Effector CD8-positive, alpha-beta T cell (primary cell): ENCODE results near the gene BEST1.

Experiments used
- DNase-seq: peaks from one replicate; lab custom pipeline; 2025; lab: John Stamatoyannopoulos, UW

Gene BEST1

GRCh38 chr11:61916737-61917333 lies 33.3 kb upstream of the BEST1 start:
- DNase-seq, result no peak

GRCh38 chr11:61917334-61918109 lies 32.6 kb upstream of the BEST1 start, which contains the start of gene RAB3IL1:
RAB3IL1 (minus strand) TSS chr11:61917566; CDS start chr11:61917367, 199 bp downstream.
- no peak for DNase-seq

GRCh38 chr11:61918251-61918937 lies 31.8 kb upstream of the BEST1 start:
- DNase-seq, result no peak

GRCh38 chr11:61918938-61919704 lies 31.0 kb upstream of the BEST1 start:
- DNase-seq, result no peak

- DNase-seq, result no peak
Observed at GRCh38 chr11:61919705-61920631, 30.2 kb upstream of the BEST1 start.

GRCh38 chr11:61921446-61921845 lies 28.7 kb upstream of the BEST1 start:
- DNase-seq, result no peak

- DNase-seq, result no peak
Observed at GRCh38 chr11:61922539-61922938, 27.6 kb upstream of the BEST1 start.

- no peak for DNase-seq
Observed at GRCh38 chr11:61923166-61924063, 26.7 kb upstream of the BEST1 start.

- no peak for DNase-seq
Observed at GRCh38 chr11:61924064-61924455, 26.1 kb upstream of the BEST1 start.

- no peak for DNase-seq
Observed at GRCh38 chr11:61925736-61926135, 24.4 kb upstream of the BEST1 start.

GRCh38 chr11:61926235-61926634 lies 23.9 kb upstream of the BEST1 start:
- DNase-seq, result no peak

- no peak for DNase-seq
Observed at GRCh38 chr11:61927501-61927900, 22.6 kb upstream of the BEST1 start.

GRCh38 chr11:61928606-61929005 lies 21.5 kb upstream of the BEST1 start:
- DNase-seq, result no peak

GRCh38 chr11:61930933-61931332 lies 19.2 kb upstream of the BEST1 start:
- no peak for DNase-seq

- no peak for DNase-seq
Observed at GRCh38 chr11:61935861-61936260, 14.3 kb upstream of the BEST1 start.

- DNase-seq, result no peak
Observed at GRCh38 chr11:61940466-61940865, 9.7 kb upstream of the BEST1 start.

- no peak for DNase-seq
Observed at GRCh38 chr11:61945191-61945590, 5.0 kb upstream of the BEST1 start.

GRCh38 chr11:61946894-61947293 lies 3.3 kb upstream of the BEST1 start:
- no peak for DNase-seq

GRCh38 chr11:61947486-61948210 lies 2.5 kb upstream of the BEST1 start:
- peak; percentile 30 for DNase-seq
